H1 (cell line): ENCODE data around the gene NR3C1. TPM values are rescaled to one million over a fixed set of nuclear protein-coding genes. Genes with fewer than 3 reads are reported as not detected.

ENCODE experiments used
- CTCF ChIA-PET: fragments of 300-600 bp; sonication (Branson Sonifier 250); formaldehyde crosslinking; loops from one replicate; lab custom pipeline; 2021; ENCODE audit not compliant: partially characterized antibody; lab: Charles Lee
- POLR2A ChIA-PET: fragments of 300-600 bp; sonication (Branson Sonifier 250); formaldehyde crosslinking; loops from one replicate; lab custom pipeline; 2021; ENCODE audit warnings: inconsistent platforms; ENCODE audit not compliant: partially characterized antibody; lab: Charles Lee
- DNase-seq, 2 experiments: peaks; one replicate each; pipeline versions ENCODE4 v3.0.0 to v3.0.0-alpha.2; 2010 to 2022; ENCODE audit warnings: low spot score in 2 of 2, low read depth in 1 of 2, mixed read lengths in 1 of 2
- FAIRE-seq: peaks from 2 replicates; lab custom pipeline; 2011; peaks lifted over from hg19 to GRCh38; lab: Jason Lieb, UNC
- H2AFZ ChIP-seq: 2 replicates; pipeline ENCODE4 v1.8.1; 2012; ENCODE audit warnings: low read length, inconsistent platforms
- H2AK5ac ChIP-seq: 2 replicates; pipeline ENCODE4 v1.6.1; 2013; ENCODE audit warnings: low read depth, low read length
- H2BK120ac ChIP-seq: replicated peaks from 2 replicates; pipeline ENCODE3; 2013; ENCODE audit warnings: low read depth, low read length, inconsistent platforms
- H2BK12ac ChIP-seq: 2 replicates; pipeline ENCODE4 v1.6.1; 2013; ENCODE audit warnings: low read depth, low read length
- H2BK15ac ChIP-seq: 2 replicates; pipeline ENCODE4 v1.6.1; 2013; ENCODE audit warnings: low read length
- H2BK20ac ChIP-seq: 2 replicates; pipeline ENCODE4 v1.6.1; 2013; ENCODE audit warnings: low read length
- H2BK5ac ChIP-seq: 2 replicates; pipeline ENCODE4 v1.6.1; 2013; ENCODE audit warnings: low read depth, low read length
- H3K14ac ChIP-seq: 2 replicates; pipeline ENCODE4 v1.6.1; 2013; ENCODE audit warnings: inconsistent platforms; ENCODE audit not compliant: insufficient read length
- H3K18ac ChIP-seq: 2 replicates; pipeline ENCODE4 v1.6.1; 2013; ENCODE audit warnings: low read length; ENCODE audit errors: extremely low read depth
- H3K23ac ChIP-seq: 2 replicates; pipeline ENCODE4 v1.6.1; 2013; ENCODE audit warnings: inconsistent platforms; ENCODE audit not compliant: insufficient read length
- H3K23me2 ChIP-seq: 2 replicates; pipeline ENCODE4 v1.6.1; 2013; ENCODE audit warnings: low read depth, low read length
- H3K27ac ChIP-seq: 2 replicates; pipeline ENCODE4 v1.6.1; 2011; ENCODE audit warnings: low read depth, low read length, inconsistent platforms
- H3K27me3 ChIP-seq, 4 experiments: replicated peaks in 1 of 4; 1 replicate in 1 of 4; 2 replicates in 3 of 4; pipeline versions ENCODE4 v1.6.1 to v1.8.1; 2011 to 2013; ENCODE audit warnings: low read length in 3 of 4, mild to moderate bottlenecking in 3 of 4, inconsistent platforms in 2 of 4, mixed read lengths in 2 of 4, moderate library complexity in 1 of 4; ENCODE audit not compliant: control insufficient read depth in 3 of 4, insufficient read depth in 3 of 4; ENCODE audit errors: extremely low read depth in 1 of 4
- H3K36me3 ChIP-seq, 4 experiments: 2 replicates each; pipeline versions ENCODE4 v1.6.1 to v1.8.1; 2011 to 2013; ENCODE audit warnings: mild to moderate bottlenecking in 4 of 4, low read length in 3 of 4, moderate library complexity in 2 of 4, control low read depth in 1 of 4, inconsistent platforms in 1 of 4; ENCODE audit not compliant: insufficient read depth in 4 of 4, control insufficient read depth in 2 of 4
- H3K4ac ChIP-seq: replicated peaks from 2 replicates; pipeline ENCODE3; 2013; ENCODE audit warnings: low read length, low read depth, mixed read lengths, inconsistent platforms; ENCODE audit not compliant: insufficient read length
- H3K4me1 ChIP-seq, 4 experiments: replicated peaks in 1 of 4; 1 replicate in 1 of 4; 2 replicates in 3 of 4; pipeline versions ENCODE4 v1.6.1 to v1.8.1; 2011 to 2013; ENCODE audit warnings: low read length in 3 of 4, inconsistent platforms in 2 of 4, mixed read lengths in 1 of 4; ENCODE audit not compliant: insufficient read depth in 4 of 4, control insufficient read depth in 3 of 4
- H3K4me2 ChIP-seq, 2 experiments: 2 replicates each; pipeline versions ENCODE4 v1.6.1 to v1.8.1; 2011 to 2013; ENCODE audit warnings: low read depth in 2 of 2, low read length in 2 of 2, control low read depth in 1 of 2, inconsistent platforms in 1 of 2, mild to moderate bottlenecking in 1 of 2; ENCODE audit not compliant: insufficient read depth in 1 of 2
- H3K4me3 ChIP-seq, 4 experiments: fragments of 200-600, 300-600 bp in 1 of 4; sonication (generic), shearing (Covaris generic), sonication (Bioruptor Twin) in 1 of 4; 2 replicates each; pipeline versions ENCODE4 v1.5.1 to v1.8.1; 2011 to 2016; ENCODE audit warnings: low read length in 4 of 4, low read depth in 3 of 4, control low read depth in 2 of 4, inconsistent platforms in 2 of 4, mild to moderate bottlenecking in 2 of 4, mixed read lengths in 1 of 4, moderate library complexity in 1 of 4; ENCODE audit not compliant: insufficient read depth in 2 of 4; ENCODE audit errors: extremely low read depth in 1 of 4
- H3K56ac ChIP-seq: replicated peaks from 2 replicates; pipeline ENCODE3; 2013; ENCODE audit warnings: low read depth, mild to moderate bottlenecking, mixed read lengths, low read length, inconsistent platforms; ENCODE audit not compliant: insufficient read length
- H3K79me1 ChIP-seq: 2 replicates; pipeline ENCODE4 v1.6.1; 2013; ENCODE audit warnings: low read depth, low read length, control low read depth
- H3K79me2 ChIP-seq, 2 experiments: 2 replicates each; pipeline versions ENCODE4 v1.6.1 to v1.8.1; 2012 to 2013; ENCODE audit warnings: low read length in 2 of 2, mild to moderate bottlenecking in 2 of 2, inconsistent platforms in 1 of 2; ENCODE audit not compliant: insufficient read depth in 2 of 2, control insufficient read depth in 1 of 2
- H3K9ac ChIP-seq, 4 experiments: replicated peaks in 1 of 4; 1 replicate in 1 of 4; 2 replicates in 3 of 4; pipeline versions ENCODE4 v1.6.1 to v1.8.1; 2011 to 2013; ENCODE audit warnings: low read depth in 3 of 4, low read length in 3 of 4, control low read depth in 2 of 4, mild to moderate bottlenecking in 2 of 4, moderate library complexity in 2 of 4, inconsistent platforms in 1 of 4; ENCODE audit errors: extremely low read depth in 1 of 4
- H3K9me3 ChIP-seq, 2 experiments: 2 replicates each; pipeline versions ENCODE4 v1.6.1 to v1.8.1; 2012 to 2013; ENCODE audit warnings: mild to moderate bottlenecking in 2 of 2, moderate library complexity in 2 of 2, control low read depth in 1 of 2, inconsistent platforms in 1 of 2, low read depth in 1 of 2, low read length in 1 of 2, mixed read lengths in 1 of 2; ENCODE audit not compliant: insufficient read depth in 2 of 2
- H4K20me1 ChIP-seq, 2 experiments: replicated peaks in 1 of 2; 2 replicates each; pipeline versions ENCODE3 to v1.8.1; 2011 to 2013; ENCODE audit warnings: inconsistent platforms in 2 of 2, low read length in 2 of 2, mild to moderate bottlenecking in 1 of 2; ENCODE audit not compliant: insufficient read depth in 2 of 2, control insufficient read depth in 1 of 2
- H4K5ac ChIP-seq: 2 replicates; pipeline ENCODE4 v1.6.1; 2013; ENCODE audit warnings: low read length, low read depth, mixed read lengths, inconsistent platforms; ENCODE audit not compliant: insufficient read length
- H4K8ac ChIP-seq: 2 replicates; pipeline ENCODE4 v1.8.0; 2013; ENCODE audit warnings: mild to moderate bottlenecking, moderate library complexity, low read length, inconsistent platforms; ENCODE audit not compliant: insufficient read depth; ENCODE audit errors: extremely low read depth
- H4K91ac ChIP-seq: replicated peaks from 2 replicates; pipeline ENCODE3; 2013; ENCODE audit warnings: low read length, mixed read lengths, inconsistent platforms; ENCODE audit not compliant: insufficient read length
- CEBPB ChIP-seq: IDR thresholded peaks from 2 replicates; pipeline ENCODE4 v1.6.1; 2012; ENCODE audit warnings: low read depth, low read length
- CHD2 ChIP-seq: IDR thresholded peaks from 2 replicates; pipeline ENCODE4 v1.6.1; 2012; ENCODE audit warnings: low read length, improper control_type of control experiment
- CREB1 ChIP-seq: IDR thresholded peaks from 2 replicates; pipeline ENCODE4 v1.6.1; 2012; ENCODE audit warnings: inconsistent platforms
- CTBP2 ChIP-seq: IDR thresholded peaks from 2 replicates; pipeline ENCODE4 v1.7.0; 2011; ENCODE audit warnings: borderline replicate concordance, mild to moderate bottlenecking, moderate library complexity, mixed read lengths, low read length; ENCODE audit not compliant: insufficient read depth, insufficient read length
- EP300 ChIP-seq, 2 experiments: IDR thresholded peaks; 1 replicate in 1 of 2; 2 replicates in 1 of 2; pipeline ENCODE4 v1.6.1; 2011 to 2012; ENCODE audit warnings: low read depth in 2 of 2, low read length in 2 of 2, mild to moderate bottlenecking in 2 of 2, borderline replicate concordance in 1 of 2, inconsistent platforms in 1 of 2, moderate library complexity in 1 of 2
- FOSL1 ChIP-seq: IDR thresholded peaks from 2 replicates; pipeline ENCODE4 v1.6.1; 2011; ENCODE audit warnings: mild to moderate bottlenecking, low read depth, low read length, moderate library complexity; ENCODE audit not compliant: insufficient read depth
- GTF2F1 ChIP-seq: IDR thresholded peaks from 2 replicates; pipeline ENCODE4 v1.6.1; 2012; ENCODE audit warnings: low read depth, low read length, improper control_type of control experiment, borderline replicate concordance
- HDAC6 ChIP-seq: IDR thresholded peaks from one replicate; pipeline ENCODE4 v1.7.1; 2012; ENCODE audit warnings: low read depth, mild to moderate bottlenecking, inconsistent platforms, low read length, moderate library complexity
- NANOG ChIP-seq: IDR thresholded peaks from 2 replicates; pipeline ENCODE4 v1.6.1; 2011; ENCODE audit warnings: low read length, low read depth, mild to moderate bottlenecking, inconsistent platforms; ENCODE audit not compliant: insufficient read depth, poor library complexity, severe bottlenecking
- RAD21 ChIP-seq, 2 experiments: IDR thresholded peaks in 1 of 2; conservative IDR thresholded peaks in 1 of 2; 2 replicates each; pipeline ENCODE4 v1.6.1; 2011; ENCODE audit warnings: low read depth in 2 of 2, low read length in 2 of 2, improper control_type of control experiment in 1 of 2, inconsistent platforms in 1 of 2, mild to moderate bottlenecking in 1 of 2, moderate library complexity in 1 of 2
- RXRA ChIP-seq: IDR thresholded peaks from 2 replicates; pipeline ENCODE4 v1.6.1; 2011; ENCODE audit warnings: low read depth, mild to moderate bottlenecking, low read length, moderate library complexity; ENCODE audit not compliant: insufficient read depth
- SAP30 ChIP-seq: fragments of 300-600 bp; sonication (generic); IDR thresholded peaks from 2 replicates; pipeline ENCODE4 v1.7.1; 2012; ENCODE audit warnings: low read length, moderate library complexity, mild to moderate bottlenecking, inconsistent platforms; ENCODE audit not compliant: insufficient read depth, insufficient replicate concordance
- SP2 ChIP-seq: IDR thresholded peaks from 2 replicates; pipeline ENCODE4 v1.6.1; 2012; ENCODE audit warnings: mild to moderate bottlenecking, low read length, inconsistent platforms
- SP4 ChIP-seq: IDR thresholded peaks from 2 replicates; pipeline ENCODE4 v1.6.1; 2012; ENCODE audit warnings: low read length, inconsistent platforms
- TAF1 ChIP-seq: IDR thresholded peaks from 2 replicates; pipeline ENCODE4 v1.6.1; 2011; ENCODE audit warnings: mild to moderate bottlenecking, low read depth, low read length
- WGBS, 2 experiments: shearing (Covaris generic) in 1 of 2; methylation state at CpG; one replicate each; pipeline versions ENCODE4 v1.1.6 to v1.1.7; 2013 to 2015; ENCODE audit warnings: low lambda C conversion rate in 2 of 2, mixed read lengths in 2 of 2, inconsistent platforms in 1 of 2, low coverage in 1 of 2, missing lambda C conversion rate in 1 of 2; ENCODE audit not compliant: insufficient replicate concordance in 2 of 2, insufficient coverage in 1 of 2, insufficient read length in 1 of 2; ENCODE audit errors: extremely low coverage in 1 of 2, missing lambda C conversion rate in 1 of 2; 5-methylcytosine and 5-hydroxymethylcytosine counted together
- polyA plus RNA-seq, 7 experiments: library from polyadenylated mRNA; depleted of rRNA in 3 of 7; stranded (reverse) in 5 of 7; unstranded in 2 of 7; fragments of >200 nt in 5 of 7; fragments of 200-250 nt in 2 of 7; gene quantifications; 1 replicate in 5 of 7; 2 replicates in 1 of 7; 4 replicates in 1 of 7; pipeline versions ENCODE4 v1.2.1 to v1.2.3, GENCODE V29; 2011 to 2013; ENCODE audit warnings: missing spikeins in 2 of 7, mixed read lengths in 2 of 7
- total RNA-seq: library from RNA; stranded (reverse); fragmentation: NEBNext Ultra II Directional; extraction: Animal tissue kit (Norgen Biotek cat#: 25700); gene quantifications from 2 replicates; pipeline ENCODE4 v1.2.1, GENCODE V29; 2021

NR3C1 gene
- total and polyA plus RNA-seq, 2 of the 8 experiments (the other 6 are each of a cell fraction or from before 2014, with no cell fraction given): 1.7 to 5.4 TPM

GRCh38 chr5:143318270-143318669 is 85.2 kb downstream of the NR3C1 start:
- Histone ChIP-seq H3K9ac (no peak overlapping the region), H3K27ac (no peak overlapping the region), H2BK20ac (no peak overlapping the region), H2BK120ac (no peak overlapping the region), H3K4ac (no peak overlapping the region), H2BK5ac (no peak overlapping the region), H2AK5ac (no peak overlapping the region), H2BK12ac (no peak overlapping the region), H2AFZ (no peak overlapping the region), H3K79me2 (no peaks in the 10 kb centered on the region), H3K27me3 (no peaks in the 10 kb centered on the region), H3K18ac (no peak overlapping the region), H3K23me2 (no peaks in the 10 kb centered on the region; the same call in 1 of the 2 replicates), H3K4me1 (0 out of 7 replicates have a peak, but pooled peaks cover 0 to 4% (median 0%) of the 10 kb centered on the region in 4 experiments), H3K4me3 (no peak overlapping the region), H4K8ac (no peak overlapping the region), H2BK15ac (no peak overlapping the region), H3K14ac (no peak overlapping the region), H3K36me3 (no peaks in the 10 kb centered on the region), H4K91ac (no peak overlapping the region), H3K4me2 (no peak overlapping the region), H3K79me1 (no peaks in the 10 kb centered on the region), H3K23ac (no peak overlapping the region), H3K9me3 (no peaks in the 10 kb centered on the region), H4K5ac (no peak overlapping the region), H3K56ac (no peak overlapping the region), H4K20me1 (no peaks in the 10 kb centered on the region)
- POLR2A ChIA-PET: no interaction called here
- DNase-seq (no peak), FAIRE-seq (no peak)
- 61% methylated on average over 1 of the region's 1 CpG; no CpG with 5 or more reads in 1 of the 2 experiments for WGBS, 2 experiments
- CTCF ChIA-PET: no interaction called here
- no peak for TF ChIP-seq FOSL1
- no peak for TF ChIP-seq CHD2
- TF ChIP-seq HDAC6: no peak
- TF ChIP-seq NANOG: no peak
- TF ChIP-seq TAF1: no peak
- no peak for TF ChIP-seq SP2
- no peak for TF ChIP-seq SAP30
- no peak for TF ChIP-seq EP300 (IDR thresholded peaks at IDR 0.05; ENCODE audit: borderline replicate concordance in 1 of 2, low read depth in 2 of 2, low read length in 2 of 2)
- TF ChIP-seq RXRA: no peak
- no peak for TF ChIP-seq CREB1
- TF ChIP-seq RAD21 (IDR thresholded peaks at IDR 0.05 in 1 of 2, conservative IDR thresholded peaks at IDR 0.05 in 1 of 2; ENCODE audit: low read depth in 2 of 2, low read length in 2 of 2): no peak
- no peak for TF ChIP-seq GTF2F1
- TF ChIP-seq CEBPB: no peak
- TF ChIP-seq SP4: no peak
- no peak for TF ChIP-seq CTBP2
